SK-N-MC (cell line): ENCODE measurements around the gene UQCRQ.

Experiments
- EZH2 ChIP-seq: fragments of 200-600 bp; sonication (generic); IDR thresholded peaks from one replicate; pipeline ENCODE4 v1.6.1; 2017; ENCODE audit warnings: antibody characterized with exemption
- POLR2AphosphoS5 ChIP-seq: IDR thresholded peaks from 2 replicates; pipeline ENCODE4 v1.6.1; 2012; ENCODE audit warnings: mild to moderate bottlenecking, low read depth, low read length, borderline replicate concordance

- TF ChIP-seq POLR2AphosphoS5: no peak
- TF ChIP-seq EZH2: no peak
These were observed 37.5 kb upstream of the UQCRQ start for GRCh38 chr5:132828846-132829494.
